T-helper 2 cell (primary cell): ENCODE data around the gene NLGN1.
A peak's percentile ranks its signal among the peaks of the same experiment; 100 is the strongest.
"Not testable (repeated sequence)": the region's sequence is repeated elsewhere in the genome, so short reads cannot be mapped to it uniquely, and the experiment has no call there.

Source experiments
- DNase-seq, 5 experiments: peaks; one replicate each; pipeline versions ENCODE4 v3.0.0 to v3.0.0-alpha.2; 2012 to 2022

Gene NLGN1

DNA sequence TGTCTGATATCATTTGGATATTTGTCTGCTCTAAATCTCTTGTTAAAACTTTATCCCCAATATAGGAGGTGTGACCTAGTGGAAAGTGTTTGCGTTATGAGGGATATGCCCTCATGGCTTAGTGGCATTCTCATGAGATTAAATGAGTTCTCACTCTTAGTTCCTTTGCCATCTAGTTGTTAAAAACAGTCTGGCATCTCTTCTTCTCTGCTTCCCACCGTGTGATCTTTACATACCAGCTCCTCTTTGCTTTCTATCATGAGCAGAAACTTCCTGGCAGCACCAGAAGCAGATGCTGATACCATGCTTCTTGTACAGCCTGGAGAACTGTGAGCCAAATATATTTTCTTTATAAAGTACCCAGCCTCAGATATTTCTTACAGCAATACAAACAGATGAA lies 33.0 kb downstream of the NLGN1 start:
- no peak for DNase-seq

DNA sequence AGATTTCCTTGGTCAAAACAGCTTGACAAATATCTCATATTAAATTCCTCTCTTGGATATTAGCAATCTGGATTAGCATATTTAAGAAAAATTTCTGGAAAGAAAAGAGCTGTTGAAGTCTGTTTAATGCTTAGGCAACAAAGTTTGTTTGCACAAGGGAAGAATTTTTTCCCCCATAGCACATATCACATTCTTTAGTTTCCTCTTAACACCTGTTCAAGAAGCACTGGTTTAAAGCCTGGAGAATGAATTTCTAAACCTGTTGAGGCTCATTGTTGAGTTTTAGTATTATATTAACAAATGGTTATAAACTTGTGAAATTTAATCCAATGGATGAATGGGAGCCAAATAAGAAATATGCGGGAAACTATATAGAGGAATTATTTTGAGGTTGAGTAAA lies 41.5 kb downstream of the NLGN1 start:
- no peak for DNase-seq

DNA sequence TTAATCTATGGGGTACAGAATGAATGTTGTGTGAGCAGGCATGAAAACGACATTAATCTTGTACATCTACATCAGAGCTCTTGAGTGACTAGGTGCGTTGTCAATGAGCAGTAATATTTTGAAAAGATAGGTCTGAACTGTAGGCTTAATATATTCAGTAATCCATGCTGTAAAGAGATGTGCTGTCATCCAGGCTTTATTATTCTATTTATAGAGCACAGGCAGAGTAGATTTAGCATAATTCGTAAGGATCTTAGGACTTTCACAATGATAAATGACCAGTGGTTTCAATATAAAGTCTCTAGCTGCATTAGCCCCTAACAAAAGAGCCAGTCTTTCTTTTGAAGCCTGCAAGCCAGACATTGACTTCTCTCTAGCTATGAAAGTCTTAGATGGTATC lies 43.0 kb downstream of the NLGN1 start:
- no peak for DNase-seq

DNA sequence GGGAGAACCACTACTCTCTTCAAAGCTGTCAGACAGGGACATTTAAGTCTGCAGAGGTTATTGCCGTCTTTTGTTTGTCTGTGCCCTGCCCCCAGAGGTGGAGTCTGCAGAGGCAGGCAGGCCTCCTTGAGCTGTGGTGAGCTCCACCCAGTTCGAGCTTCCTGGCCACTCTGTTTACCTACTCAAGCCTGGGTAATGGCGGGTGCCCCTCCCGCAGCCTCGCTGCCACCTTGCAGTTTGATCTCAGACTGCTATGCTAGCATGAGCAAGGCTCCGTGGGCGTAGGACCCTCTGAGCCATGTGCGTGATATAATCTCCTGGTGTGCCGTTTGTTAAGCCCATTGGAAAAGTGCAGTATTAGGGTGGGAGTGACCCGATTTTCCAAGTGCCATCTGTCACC lies 54.0 kb downstream of the NLGN1 start:
- not testable (repeated sequence) for DNase-seq

DNA sequence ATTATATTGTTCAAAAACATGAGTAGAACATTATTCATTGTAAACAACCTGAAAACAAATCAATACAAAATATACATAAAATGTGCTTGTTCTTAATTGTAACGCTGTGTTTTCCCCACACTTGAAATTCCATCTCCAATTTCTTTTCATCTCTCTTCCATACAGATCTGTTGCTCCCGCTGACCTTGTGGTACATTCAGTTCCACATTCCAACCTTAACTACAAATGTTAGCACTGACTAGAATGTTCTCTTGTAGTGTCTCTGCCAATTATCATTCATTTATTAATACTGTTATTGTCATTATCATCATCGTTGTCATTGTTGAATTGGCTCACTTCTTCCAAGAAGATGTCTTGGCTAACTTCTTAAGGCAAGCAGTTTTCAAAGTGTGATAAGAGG lies 65.7 kb downstream of the NLGN1 start:
- DNase-seq: no peak

DNA sequence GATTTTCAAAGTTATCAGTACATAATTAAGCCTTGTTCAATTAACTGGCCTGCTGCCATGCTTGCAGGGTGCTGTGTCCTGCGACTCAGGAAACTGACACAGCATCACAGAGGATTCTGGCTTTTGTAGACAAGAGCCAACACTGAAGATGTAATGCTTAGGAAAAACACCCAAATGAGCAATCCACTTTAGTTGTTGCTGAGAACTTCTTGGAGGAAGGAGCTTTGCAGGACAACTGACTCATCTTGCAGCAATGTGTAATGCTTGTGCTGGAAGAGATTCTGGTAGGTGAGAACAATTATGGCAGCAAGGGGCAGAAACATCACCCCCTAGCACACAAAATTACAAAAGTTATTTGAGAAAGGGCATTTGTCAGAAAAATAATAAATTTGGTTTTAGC lies 67.6 kb downstream of the NLGN1 start:
- no peak for DNase-seq

DNA sequence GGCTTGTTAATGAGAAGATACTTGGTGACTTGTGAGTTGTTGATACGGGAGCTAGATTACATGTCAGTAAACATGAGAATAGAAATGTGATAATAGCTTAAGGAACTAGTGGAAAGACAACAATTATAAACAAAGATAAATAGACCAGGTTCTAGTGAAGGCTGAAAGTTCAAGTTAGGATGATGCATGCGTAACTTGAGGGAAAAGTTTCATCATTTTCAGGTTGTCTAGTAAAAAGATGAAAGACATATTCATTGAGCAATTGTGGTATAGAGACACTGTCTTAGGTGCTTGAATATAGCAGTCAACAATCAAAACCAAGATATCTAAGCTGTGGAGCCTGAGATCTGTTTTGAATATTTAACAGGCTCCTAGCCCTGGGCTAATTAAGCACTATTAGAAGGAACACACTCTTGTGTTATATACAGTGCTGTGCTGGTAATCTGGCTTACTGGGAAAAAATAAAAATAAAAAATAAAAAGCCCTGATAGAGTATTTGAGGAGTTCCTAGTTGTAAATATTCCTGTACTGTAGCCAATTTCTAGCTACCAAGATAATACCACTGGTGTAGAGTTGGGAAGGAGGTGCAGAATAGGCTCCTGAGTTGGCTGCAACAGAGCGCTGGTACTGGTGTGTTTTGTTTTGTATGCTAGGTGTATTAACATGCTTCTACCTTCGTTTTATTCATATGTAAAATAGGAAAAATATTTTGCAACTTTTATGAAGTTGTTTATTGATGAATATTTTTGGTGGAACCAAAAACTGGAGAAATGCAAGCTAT lies 68.5 kb downstream of the NLGN1 start:
- DNase-seq: no peak

DNA sequence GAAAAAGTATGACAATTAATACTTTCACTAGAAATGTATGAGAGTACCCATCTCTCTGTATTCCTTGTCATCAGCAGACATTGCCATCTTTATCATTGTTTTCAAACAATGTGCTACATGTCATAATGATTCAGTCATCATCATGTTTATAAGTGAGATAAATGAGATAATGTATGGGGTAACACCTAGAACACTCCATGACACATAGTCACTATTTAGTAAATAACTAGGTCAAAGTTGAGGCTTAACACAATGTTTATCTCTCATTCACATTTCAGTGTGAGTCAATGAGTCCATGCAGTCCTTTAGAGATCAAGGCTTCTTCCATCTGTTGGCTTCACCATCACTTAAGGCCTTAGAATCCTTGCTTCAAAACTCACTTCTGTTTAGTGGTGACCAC lies 70.0 kb downstream of the NLGN1 start:
- DNase-seq: no peak

DNA sequence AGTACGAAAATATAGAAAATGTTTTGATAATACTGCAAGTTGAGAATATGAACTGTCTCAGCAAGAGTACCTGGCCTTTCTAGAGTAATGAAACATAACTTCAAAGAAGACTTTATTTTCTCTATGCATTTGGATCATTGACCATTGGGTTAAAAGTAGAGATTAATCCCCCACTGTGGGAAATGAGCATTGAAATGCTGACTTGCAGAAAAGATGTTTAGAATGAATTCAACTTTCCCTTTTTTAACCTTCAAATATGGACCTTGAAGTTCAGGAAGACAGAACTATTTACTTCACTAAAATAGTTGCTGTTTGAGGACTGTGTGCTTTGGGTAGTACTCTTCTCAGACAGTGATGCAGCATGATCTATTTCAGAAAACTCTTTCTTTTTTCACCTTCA lies 75.7 kb downstream of the NLGN1 start:
- DNase-seq: no peak

DNA sequence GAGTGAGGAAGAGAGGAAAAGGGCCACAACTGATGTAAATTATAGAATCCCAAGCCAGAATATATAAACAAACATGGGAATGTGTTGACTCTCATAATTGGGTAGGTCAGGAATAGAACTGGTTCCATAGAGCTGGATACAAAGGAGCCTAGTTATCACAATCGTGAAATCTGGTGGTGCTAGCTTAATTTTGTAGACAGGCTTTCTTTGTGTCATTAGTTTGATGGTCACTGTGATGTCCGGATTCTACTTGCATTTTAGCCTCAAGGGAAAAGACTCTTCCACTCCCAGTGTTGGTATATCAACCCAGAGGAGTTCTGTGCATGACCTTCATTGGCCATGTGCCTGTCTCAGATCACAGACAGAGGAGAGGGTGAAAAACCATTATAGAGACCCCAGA lies 81.8 kb downstream of the NLGN1 start:
- DNase-seq: no peak

DNA sequence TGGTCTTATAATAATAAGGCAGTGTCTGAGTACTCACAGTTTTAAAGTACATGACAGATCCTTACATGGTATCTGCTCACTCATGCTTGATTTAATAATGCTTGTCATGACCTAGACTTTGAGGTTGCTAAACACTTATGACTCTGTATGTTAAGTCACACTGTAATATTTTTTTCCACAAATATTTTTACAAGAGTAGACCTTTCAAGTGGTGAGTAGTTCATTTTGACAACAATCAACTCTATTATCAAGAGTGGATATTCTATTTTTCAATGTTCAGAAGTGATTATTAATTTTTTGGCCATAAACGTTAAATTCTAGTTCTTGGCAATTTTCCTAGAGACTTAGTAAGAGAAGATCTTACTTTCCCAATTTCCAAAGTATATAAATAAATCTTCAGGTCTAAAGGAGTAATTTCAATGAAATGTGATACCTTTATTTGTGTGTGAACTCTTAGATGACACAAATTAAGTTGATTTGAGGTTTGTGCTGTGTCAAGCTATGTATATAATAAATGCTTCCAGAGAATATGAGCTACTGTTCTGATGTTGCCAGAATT lies 104.5 kb downstream of the NLGN1 start:
- DNase-seq: no peak

DNA sequence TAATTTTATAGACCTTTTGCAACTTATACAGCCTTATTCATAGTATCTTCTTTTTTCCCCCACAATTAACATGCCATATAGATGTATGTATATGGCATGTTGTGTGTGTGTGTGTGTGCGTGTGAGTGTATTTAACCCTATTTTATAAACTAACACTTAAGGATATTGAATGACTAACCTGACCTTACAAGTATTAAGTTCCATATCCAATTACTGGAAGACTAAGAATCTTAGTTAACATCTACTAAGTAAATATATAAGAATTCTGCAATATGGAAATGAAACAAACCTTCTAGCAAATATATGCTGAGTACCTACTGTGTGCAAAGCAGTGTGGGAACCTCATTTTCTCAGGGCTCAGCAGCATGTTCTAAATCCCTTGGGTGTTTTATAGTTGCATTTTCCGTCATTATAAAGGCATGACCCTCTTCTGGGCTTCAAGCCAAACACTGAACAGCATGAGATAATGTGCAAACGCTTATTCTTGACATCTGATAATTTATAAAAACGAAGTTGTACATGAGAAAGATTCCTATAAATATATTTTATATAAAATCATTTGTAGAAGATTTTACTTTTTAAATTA lies 105.5 kb downstream of the NLGN1 start:
- DNase-seq: no peak

DNA sequence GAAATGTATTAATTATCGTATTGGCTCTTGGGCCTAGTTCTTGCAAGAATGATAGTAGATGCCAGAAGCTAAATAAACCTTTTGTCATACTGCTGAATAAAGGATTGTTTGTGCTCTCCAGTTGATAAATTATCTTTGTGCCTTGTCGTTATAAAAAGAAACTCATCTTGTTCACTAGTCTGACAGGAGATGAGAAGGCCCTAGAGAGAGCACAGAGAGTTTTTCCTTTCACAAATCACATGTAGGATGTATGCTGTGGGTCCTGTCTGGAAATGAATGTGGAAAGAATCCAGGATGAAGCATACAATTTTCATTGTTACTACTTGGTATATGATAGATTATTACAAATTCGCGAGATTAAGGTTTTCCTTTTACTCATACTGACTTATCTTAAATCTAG lies 113.0 kb downstream of the NLGN1 start:
- no peak for DNase-seq

DNA sequence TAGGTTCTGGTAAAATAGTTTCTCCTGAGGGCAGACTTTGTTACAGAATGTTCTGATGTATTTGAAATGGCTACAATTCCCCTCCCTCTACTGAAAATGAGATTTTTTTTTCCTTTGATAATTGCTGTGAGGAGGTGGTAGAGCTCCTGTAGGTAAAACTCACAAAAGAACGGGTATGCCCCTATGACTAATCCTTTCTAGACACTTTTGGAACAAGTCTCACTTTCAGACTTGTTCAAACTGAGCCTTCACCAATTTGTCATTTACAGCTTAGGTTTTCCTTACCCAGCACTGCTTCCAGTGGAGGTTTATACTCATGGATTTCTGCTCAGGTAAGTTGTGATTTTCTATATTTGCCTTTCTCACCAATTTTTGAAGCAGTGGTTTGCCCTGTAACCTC lies 115.6 kb downstream of the NLGN1 start:
- DNase-seq: no peak

DNA sequence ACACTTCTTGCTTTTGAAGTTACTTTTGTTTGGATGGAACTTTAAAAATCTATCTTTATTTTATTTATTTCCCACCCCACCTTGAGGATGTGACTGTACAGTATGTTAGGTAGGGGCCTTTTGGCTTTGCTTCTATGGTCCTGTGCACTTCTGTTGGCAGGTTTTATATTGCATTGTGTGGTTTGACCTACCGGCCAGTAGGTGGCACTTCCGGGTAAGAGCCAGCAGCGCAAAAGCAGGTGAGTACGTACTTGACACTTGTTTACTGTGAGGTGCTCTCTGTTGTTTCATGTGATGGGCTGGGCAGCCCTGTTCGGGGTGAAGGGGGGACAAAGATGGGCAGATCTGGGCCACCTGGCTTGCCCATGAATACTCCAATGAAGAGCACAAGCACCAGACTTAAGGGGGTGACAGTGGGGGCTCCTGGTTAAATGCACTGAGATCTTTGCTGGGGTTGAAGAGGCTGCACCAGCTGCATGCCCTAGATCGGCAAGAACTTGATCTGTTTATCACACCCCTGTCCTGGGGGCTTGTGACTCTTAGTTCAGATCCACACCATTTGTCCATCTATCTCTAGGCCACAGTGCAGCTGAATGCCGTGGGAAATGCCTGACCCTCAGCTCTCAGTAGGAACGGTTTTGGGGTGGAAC lies 131.6 kb downstream of the NLGN1 start:
- DNase-seq: peak in 1 of 5 experiments; percentile 36

DNA sequence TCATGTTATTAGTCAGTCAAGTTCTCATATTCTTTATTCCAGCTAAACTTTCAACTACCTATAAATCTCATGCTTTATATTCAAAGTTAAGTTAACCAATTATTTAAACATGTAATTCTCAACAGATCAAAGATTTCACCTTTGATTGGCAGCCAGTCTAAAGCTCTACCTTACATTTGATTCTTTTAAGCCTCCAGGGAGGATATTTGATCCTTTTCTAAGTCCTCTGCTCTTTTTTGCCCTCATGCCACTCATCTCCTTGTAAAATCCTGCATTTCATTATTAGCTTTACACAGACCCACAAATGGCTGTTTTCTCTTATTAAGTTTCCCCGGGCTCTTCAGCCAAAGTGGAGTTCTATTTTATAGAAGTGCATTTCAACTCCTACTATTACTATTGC lies 134.1 kb downstream of the NLGN1 start:
- DNase-seq: no peak

DNA sequence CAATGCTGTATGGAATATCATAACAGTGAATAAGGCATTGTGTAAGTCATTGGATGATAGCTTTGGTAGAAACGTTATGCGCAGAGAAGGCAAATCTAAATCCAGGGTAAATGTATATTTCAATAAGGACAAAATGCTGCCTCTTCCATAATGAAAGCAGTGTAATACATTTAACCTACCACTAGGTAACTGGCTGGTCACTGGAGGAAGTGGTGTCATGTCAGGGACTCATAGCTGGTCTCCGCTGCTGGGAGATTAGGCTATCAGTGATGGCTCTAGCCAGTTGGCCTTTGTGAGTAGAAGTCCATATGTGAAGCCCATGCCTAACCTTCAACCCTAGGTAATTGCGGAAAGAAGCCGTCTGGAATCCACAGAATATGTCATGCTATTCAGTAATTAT lies 140.9 kb downstream of the NLGN1 start:
- no peak for DNase-seq

DNA sequence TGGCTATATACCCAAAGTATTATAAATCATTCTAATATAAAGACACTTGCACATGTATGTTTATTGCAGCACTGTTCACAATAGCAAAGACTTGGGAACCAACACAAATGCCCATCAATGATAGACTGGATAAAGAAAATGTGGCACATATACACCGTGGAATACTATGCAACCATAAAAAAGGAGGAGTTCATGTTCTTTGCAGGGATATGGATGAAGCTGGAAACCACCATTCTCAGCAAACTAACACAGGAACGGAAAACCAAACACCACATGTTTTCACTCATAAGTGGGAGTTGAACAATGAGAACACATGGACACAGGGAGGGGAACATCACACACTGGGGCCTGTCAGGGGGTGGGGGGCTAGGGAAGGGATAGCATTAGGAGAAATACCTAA lies 148.0 kb downstream of the NLGN1 start:
- DNase-seq: not testable (repeated sequence)

DNA sequence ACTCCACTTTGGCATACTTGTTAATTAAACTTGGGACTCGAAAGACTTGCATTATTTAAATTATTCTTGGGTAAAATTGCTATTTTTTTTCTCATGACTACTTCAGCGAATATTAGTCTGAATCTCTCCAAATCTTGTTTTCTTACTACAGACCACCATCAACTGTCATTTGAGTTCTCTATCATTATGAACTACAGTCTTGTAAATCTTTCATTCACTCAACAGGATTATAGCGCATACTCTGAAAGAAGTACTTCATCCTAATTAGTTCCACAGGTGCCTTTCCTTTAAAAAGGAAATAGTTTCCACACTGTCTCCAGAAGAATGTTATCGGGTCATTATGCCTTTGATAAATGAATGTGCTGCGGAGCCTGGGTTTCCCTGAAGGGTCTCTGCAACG lies 149.5 kb downstream of the NLGN1 start:
- DNase-seq: no peak

DNA sequence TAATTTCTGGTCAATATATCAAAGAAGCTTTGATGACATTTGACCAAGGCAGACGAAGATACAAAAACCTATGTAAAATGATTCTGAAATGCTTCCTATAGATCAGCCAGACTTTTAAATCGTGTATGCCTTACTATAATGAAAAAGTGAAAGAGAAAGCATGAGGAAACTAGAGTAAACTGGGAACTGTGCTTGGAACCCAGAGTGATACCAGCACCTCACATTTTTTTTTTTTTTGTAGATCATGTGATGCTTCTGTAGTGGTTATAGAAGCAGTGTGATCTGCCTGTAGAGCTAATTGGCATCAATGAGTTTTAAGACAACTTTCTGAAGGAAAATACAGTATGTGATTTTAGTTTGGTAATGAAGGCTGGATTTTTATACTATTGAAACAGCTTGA lies 150.7 kb downstream of the NLGN1 start:
- DNase-seq: no peak

DNA sequence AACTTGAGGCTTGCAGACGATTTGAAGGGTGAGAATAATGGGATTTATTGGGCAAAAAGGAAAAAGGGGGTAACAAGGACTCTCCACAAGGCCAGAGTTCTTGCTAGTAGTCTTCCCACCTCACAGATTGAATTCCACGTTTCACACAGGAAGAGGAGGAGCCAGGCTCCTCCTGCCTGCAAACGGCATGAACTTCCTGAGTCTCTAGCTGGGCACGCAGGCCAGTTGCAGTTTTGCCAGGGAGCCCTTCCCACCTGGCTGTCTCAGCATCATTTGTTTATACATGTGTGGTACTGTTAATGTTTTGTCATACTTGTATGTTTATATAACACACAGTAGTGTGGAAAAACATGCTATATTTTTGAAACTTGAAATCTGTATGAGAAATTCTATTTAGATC lies 155.0 kb downstream of the NLGN1 start:
- no peak for DNase-seq

DNA sequence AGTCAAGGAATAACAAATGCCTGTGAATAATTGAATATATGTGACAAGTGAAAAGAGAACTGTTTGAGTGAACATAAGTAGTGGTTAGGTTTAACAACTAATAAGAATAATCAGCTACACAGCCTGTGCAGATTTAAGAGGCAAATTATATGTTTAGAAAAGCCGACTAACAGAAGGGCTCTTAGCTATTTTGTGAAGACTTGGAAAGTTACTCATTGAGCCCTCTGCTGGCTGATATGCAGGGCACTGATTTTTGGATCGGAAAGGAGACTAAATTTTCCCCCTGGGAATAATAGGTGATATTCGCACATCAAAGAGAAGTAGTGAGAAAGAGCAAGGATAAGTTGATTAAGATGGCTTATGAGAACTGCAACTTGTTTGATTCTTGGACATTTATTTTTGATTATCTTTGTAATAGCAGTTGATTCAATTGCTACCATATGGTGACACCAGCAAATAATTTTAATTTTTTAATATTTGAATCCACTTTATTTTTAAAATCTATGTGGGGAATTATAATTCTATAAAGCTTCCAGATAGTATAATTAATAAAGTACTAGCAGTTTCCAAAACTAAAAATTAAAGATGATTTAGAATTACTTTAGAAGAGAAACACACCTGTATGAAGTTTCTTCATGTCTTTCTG lies 156.2 kb downstream of the NLGN1 start:
- no peak for DNase-seq

DNA sequence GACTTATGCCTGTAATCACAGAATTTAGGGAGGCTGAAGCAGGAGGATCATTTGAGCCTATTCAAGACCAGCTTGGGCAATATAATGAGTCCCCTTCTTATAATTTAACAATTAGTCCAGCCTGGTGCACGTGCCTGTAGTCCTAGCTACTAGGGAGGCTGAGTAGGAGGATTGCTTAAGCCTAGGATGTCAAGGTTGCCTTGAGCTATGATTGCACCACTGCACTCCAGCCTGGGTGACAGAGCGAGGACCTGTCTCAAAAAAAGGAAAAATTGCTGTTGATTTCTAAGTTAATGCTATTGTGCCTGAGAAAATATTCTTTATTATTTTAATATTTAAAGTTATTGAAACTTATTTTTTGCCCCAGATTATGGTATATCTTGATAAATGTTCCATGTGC lies 159.0 kb downstream of the NLGN1 start:
- DNase-seq: no peak

DNA sequence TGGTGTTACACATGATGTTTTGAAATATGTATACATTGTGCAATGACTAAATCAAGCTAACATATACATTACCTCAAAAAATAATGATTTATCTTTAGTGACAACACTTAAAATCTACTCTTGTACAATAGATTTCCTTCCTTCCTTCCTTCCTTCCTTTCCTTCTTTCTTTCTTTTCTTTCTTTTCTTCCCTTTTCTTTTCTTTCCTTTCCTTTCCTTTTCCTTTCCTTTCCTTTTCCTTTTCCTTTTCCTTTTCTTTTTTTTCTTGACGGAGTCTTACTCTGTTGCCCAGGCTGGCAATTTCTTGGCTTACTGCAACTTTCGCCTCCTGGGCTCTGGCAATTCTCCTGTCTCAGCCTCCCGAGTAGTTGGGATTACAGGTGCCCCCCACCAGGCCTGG lies 170.5 kb downstream of the NLGN1 start:
- DNase-seq: no peak
